Activated CD4-positive, alpha-beta T cell treated with anti-CD3 and anti-CD28 coated beads for 48 hours (primary cell): Measurements from ENCODE around the gene RPS3.
A peak's percentile ranks its signal among the peaks of the same experiment; 100 is the strongest.
"Not testable (repeated sequence)": the region's sequence is repeated elsewhere in the genome, so short reads cannot be mapped to it uniquely, and the experiment has no call there.

Experiments used
- DNase-seq: peaks from one replicate; pipeline ENCODE4 v3.0.0-alpha.2; 2020

The RPS3 gene

GRCh38 chr11:75399344-75400145 is at the start of gene RPS3:
RPS3 (plus strand) TSS chr11:75399518; CDS start chr11:75399548, 30 bp downstream.
- peak; percentile 92 for DNase-seq

GRCh38 chr11:75349521-75350116 is 49.7 kb upstream of the RPS3 start:
- no peak for DNase-seq

- DNase-seq: no peak
Observed at GRCh38 chr11:75350122-75350742, 49.1 kb upstream of the RPS3 start.

GRCh38 chr11:75350743-75351540 is 48.4 kb upstream of the RPS3 start:
- peak; percentile 66 for DNase-seq

GRCh38 chr11:75351541-75351790 is 47.9 kb upstream of the RPS3 start, which contains the start of gene ARRB1:
ARRB1 (minus strand) TSS chr11:75351661; CDS start chr11:75351607, 54 bp downstream.
- no peak for DNase-seq

- DNase-seq: peak; percentile 60
Observed at GRCh38 chr11:75351791-75352587, 47.3 kb upstream of the RPS3 start.

GRCh38 chr11:75352588-75353206 is 46.6 kb upstream of the RPS3 start:
- no peak for DNase-seq

GRCh38 chr11:75355051-75355450 is 44.3 kb upstream of the RPS3 start:
- DNase-seq: no peak

- no peak for DNase-seq
Observed at GRCh38 chr11:75356613-75357012, 42.7 kb upstream of the RPS3 start.

GRCh38 chr11:75362285-75362684 is 37.0 kb upstream of the RPS3 start:
- not testable (repeated sequence) for DNase-seq

- no peak for DNase-seq
Observed at GRCh38 chr11:75365711-75366181, 33.6 kb upstream of the RPS3 start.

GRCh38 chr11:75366826-75367225 is 32.5 kb upstream of the RPS3 start:
- DNase-seq: not testable (repeated sequence)

GRCh38 chr11:75369560-75370255 is 29.6 kb upstream of the RPS3 start:
- no peak for DNase-seq

- no peak for DNase-seq
Observed at GRCh38 chr11:75371949-75372876, 27.1 kb upstream of the RPS3 start.

- DNase-seq: no peak
Observed at GRCh38 chr11:75373201-75373600, 26.1 kb upstream of the RPS3 start.

- DNase-seq: no peak
Observed at GRCh38 chr11:75374646-75375045, 24.7 kb upstream of the RPS3 start.

GRCh38 chr11:75375626-75376025 is 23.7 kb upstream of the RPS3 start:
- DNase-seq: no peak

- no peak for DNase-seq
Observed at GRCh38 chr11:75376175-75376574, 23.1 kb upstream of the RPS3 start.

- DNase-seq: not testable (repeated sequence)
Observed at GRCh38 chr11:75378776-75379175, 20.5 kb upstream of the RPS3 start.

- no peak for DNase-seq
Observed at GRCh38 chr11:75380245-75380644, 19.1 kb upstream of the RPS3 start.
